Measurements from ENCODE around the gene ASH1L. TPM values are rescaled to one million over a fixed set of nuclear protein-coding genes. Genes with fewer than 3 reads are reported as not detected.

The ASH1L gene
- total and polyA plus RNA-seq, 9 of the 15 experiments (the other 6 are each of a cell fraction or from before 2014, with no cell fraction given): 2.0 to 23.3 (median 14.6) TPM

DNA sequence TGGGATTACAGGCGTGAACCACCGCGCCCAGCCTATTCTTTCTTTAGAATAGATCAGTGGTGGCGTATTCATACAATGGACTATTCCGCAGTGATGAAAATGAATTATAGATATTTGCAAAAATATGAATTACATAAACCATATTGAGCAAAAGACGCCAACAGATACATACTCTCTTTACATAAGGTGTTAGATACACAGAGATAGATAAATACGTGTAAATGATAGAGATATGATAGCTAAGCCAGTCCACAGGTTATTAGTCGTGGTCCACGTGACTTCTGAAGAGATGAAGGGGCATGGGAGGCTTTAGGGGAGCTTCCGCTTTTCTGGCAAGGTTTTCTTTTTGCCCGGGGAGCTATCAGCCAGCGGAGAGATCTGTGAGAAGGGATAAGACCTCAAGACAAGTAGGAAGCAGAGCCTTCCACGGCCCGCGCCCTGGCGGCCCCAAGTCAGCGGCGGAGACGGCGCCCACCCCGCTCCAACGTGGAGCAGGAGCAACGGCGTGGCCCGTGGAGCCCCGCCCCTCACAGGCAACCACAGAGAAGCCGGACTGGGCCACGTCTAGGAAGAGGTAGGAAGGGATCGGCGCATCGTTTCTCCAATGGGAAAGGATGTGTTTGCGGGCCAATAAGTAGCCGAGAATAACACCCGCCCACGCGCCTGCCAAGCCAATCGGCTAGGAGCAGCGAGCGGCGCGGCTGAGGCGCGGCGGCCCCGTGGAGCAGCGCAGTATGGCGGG, 47.1 kb upstream of the ASH1L start, which contains the start of gene MSTO1 (continued):
- TF ChIP-seq RBM15 (IDR thresholded peaks at IDR 0.05; ENCODE audit: insufficient read depth, low read length) (no peak), ZNF263 (CRISPR knock-in tag; IDR thresholded peaks at IDR 0.05; ENCODE audit: borderline replicate concordance) (no peak), ZNF280B (CRISPR knock-in tag; IDR thresholded peaks at IDR 0.05) (no peak), MCM2 (IDR thresholded peaks at IDR 0.05; ENCODE audit: low read depth) (no peak), SMARCB1 (IDR thresholded peaks at IDR 0.05; ENCODE audit: insufficient read length, low read depth) (no peak), SAFB (IDR thresholded peaks at IDR 0.05; ENCODE audit: borderline replicate concordance, low read depth, low read length) (peak; percentile 66; the same call in 1 of the 2 replicates), POLR3G (IDR thresholded peaks at IDR 0.05; ENCODE audit: extremely low read depth, insufficient read length, insufficient replicate concordance) (no peak), ADNP (tag; IDR thresholded peaks at IDR 0.05) (no peak), HDAC6 (IDR thresholded peaks at IDR 0.05; ENCODE audit: low read depth, low read length) (no peak), BDP1 (IDR thresholded peaks at IDR 0.05; ENCODE audit: insufficient read depth, insufficient read length) (no peak), ZNF184 (CRISPR knock-in tag; IDR thresholded peaks at IDR 0.05) (no peak), POLR2AphosphoS2 (IDR thresholded peaks at IDR 0.05; ENCODE audit: low read length) (no peak), ELF4 (CRISPR knock-in tag; IDR thresholded peaks at IDR 0.05) (0 out of 2 replicates have a peak, but pooled peaks have one; percentile 10), ESRRB (CRISPR knock-in tag; IDR thresholded peaks at IDR 0.05; ENCODE audit: borderline replicate concordance) (no peak), ZNF75A (CRISPR knock-in tag; IDR thresholded peaks at IDR 0.05) (no peak), TAF1 (IDR thresholded peaks at IDR 0.05; ENCODE audit: control insufficient read depth, extremely low read depth, insufficient read depth, low read length, severe bottlenecking) (peak; percentile 54)
- TF ChIP-seq, protein P1, sequence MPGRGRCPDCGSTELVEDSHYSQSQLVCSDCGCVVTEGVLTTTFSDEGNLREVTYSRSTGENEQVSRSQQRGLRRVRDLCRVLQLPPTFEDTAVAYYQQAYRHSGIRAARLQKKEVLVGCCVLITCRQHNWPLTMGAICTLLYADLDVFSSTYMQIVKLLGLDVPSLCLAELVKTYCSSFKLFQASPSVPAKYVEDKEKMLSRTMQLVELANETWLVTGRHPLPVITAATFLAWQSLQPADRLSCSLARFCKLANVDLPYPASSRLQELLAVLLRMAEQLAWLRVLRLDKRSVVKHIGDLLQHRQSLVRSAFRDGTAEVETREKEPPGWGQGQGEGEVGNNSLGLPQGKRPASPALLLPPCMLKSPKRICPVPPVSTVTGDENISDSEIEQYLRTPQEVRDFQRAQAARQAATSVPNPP (IDR thresholded peaks at IDR 0.05; ENCODE audit: borderline replicate concordance, insufficient read depth, insufficient read length): no peak
- TF ChIP-seq, protein P2, sequence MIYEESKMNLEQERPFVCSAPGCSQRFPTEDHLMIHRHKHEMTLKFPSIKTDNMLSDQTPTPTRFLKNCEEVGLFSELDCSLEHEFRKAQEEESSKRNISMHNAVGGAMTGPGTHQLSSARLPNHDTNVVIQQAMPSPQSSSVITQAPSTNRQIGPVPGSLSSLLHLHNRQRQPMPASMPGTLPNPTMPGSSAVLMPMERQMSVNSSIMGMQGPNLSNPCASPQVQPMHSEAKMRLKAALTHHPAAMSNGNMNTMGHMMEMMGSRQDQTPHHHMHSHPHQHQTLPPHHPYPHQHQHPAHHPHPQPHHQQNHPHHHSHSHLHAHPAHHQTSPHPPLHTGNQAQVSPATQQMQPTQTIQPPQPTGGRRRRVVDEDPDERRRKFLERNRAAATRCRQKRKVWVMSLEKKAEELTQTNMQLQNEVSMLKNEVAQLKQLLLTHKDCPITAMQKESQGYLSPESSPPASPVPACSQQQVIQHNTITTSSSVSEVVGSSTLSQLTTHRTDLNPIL (CRISPR knock-in tag; IDR thresholded peaks at IDR 0.05): no peak
